Activated CD8-positive, alpha-beta T cell treated with anti-CD3 and anti-CD28 coated beads, Interleukin-2, amount 10 ng/mL, durations not matched to agents 7 days and 5 days (primary cell): Measurements from ENCODE around the gene MEPE. TPM values are rescaled to one million over a fixed set of nuclear protein-coding genes. Genes with fewer than 3 reads are reported as not detected.

Experiments
- ATAC-seq: fragments of 150-1000 bp; cut with Tn5 transposase; one replicate; pipeline ENCODE4 v1.10.0; 2021; ENCODE audit warnings: moderate library complexity
- CTCF ChIA-PET: fragments of 350-600 bp; sonication (Branson Sonifier 250); formaldehyde crosslinking; loops from one replicate; lab custom pipeline; 2021; ENCODE audit warnings: antibody characterized with exemption; lab: Charles Lee
- POLR2A ChIA-PET: fragments of 350-600 bp; sonication (Branson Sonifier 250); formaldehyde crosslinking; loops from one replicate; lab custom pipeline; 2021; ENCODE audit warnings: antibody characterized with exemption; lab: Charles Lee
- DNase-seq: peaks from one replicate; pipeline ENCODE4 v3.0.0-alpha.2; 2020
- H3K27ac Mint-ChIP-seq: one replicate; pipeline ENCODE4 v1.8.0; 2021; ENCODE audit warnings: mild to moderate bottlenecking, mixed read lengths
- H3K27me3 Mint-ChIP-seq: one replicate; pipeline ENCODE4 v1.8.0; 2021; ENCODE audit warnings: low read depth, mixed read lengths
- H3K36me3 Mint-ChIP-seq: one replicate; pipeline ENCODE4 v1.8.0; 2021; ENCODE audit warnings: low read depth, mixed read lengths
- H3K4me1 Mint-ChIP-seq: one replicate; pipeline ENCODE4 v1.8.0; 2021; ENCODE audit warnings: low read depth, mixed read lengths
- H3K4me3 Mint-ChIP-seq: one replicate; pipeline ENCODE4 v1.8.0; 2021; ENCODE audit warnings: mild to moderate bottlenecking, mixed read lengths
- H3K9me3 Mint-ChIP-seq: one replicate; pipeline ENCODE4 v1.8.0; 2022; ENCODE audit warnings: mixed read lengths; ENCODE audit not compliant: insufficient read depth
- total RNA-seq, 2 experiments: library from RNA; stranded (reverse); gene quantifications; one replicate each; pipeline ENCODE4 v1.2.3, GENCODE V29; 2021

MEPE gene
- total RNA-seq, 2 experiments from 2014 or later: not detected

GRCh38 chr4:87844452-87844851 lies 11.7 kb downstream of the MEPE start:
- Mint-ChIP-seq H3K36me3 (no peaks in the 10 kb centered on the region), H3K27ac (no peak overlapping the region), H3K27me3 (peaks cover 33% of the 10 kb centered on the region), H3K4me3 (no peak overlapping the region), H3K4me1 (peaks cover 6% of the 10 kb centered on the region), H3K9me3 (no peaks in the 10 kb centered on the region)
- no peak for DNase-seq
- no peak for ATAC-seq
- CTCF ChIA-PET: interaction anchor here (1.3 kb wide), 1 partner anchor 8 kb away, joined by 6 read pairs; no protein-coding TSS in a partner anchor
- POLR2A ChIA-PET: no interaction called here

- DNase-seq (no peak), ATAC-seq (no peak)
- Mint-ChIP-seq H3K36me3 (no peaks in the 10 kb centered on the region), H3K4me1 (peaks cover 10% of the 10 kb centered on the region), H3K27me3 (peaks cover 33% of the 10 kb centered on the region), H3K27ac (no peak overlapping the region), H3K4me3 (no peak overlapping the region), H3K9me3 (no peaks in the 10 kb centered on the region)
- ChIA-PET CTCF (no interaction called here), POLR2A (no interaction called here)
Observed at GRCh38 chr4:87846226-87846625, 13.5 kb downstream of the MEPE start.

- Mint-ChIP-seq H3K27me3 (peaks cover 27% of the 10 kb centered on the region), H3K36me3 (no peaks in the 10 kb centered on the region), H3K27ac (no peak overlapping the region), H3K4me3 (no peak overlapping the region), H3K4me1 (peaks cover 10% of the 10 kb centered on the region), H3K9me3 (no peaks in the 10 kb centered on the region)
- DNase-seq (peak; percentile 57), ATAC-seq (peak; percentile 94)
- ChIA-PET POLR2A (no interaction called here), CTCF (interaction anchor here (0.6 to 3.4 kb wide), 38 partner anchors 9 to 668 kb away, joined by 3 to 31 read pairs (median 4); no protein-coding TSS in a partner anchor)
Observed at GRCh38 chr4:87848622-87849351, 16.0 kb downstream of the MEPE start.

DNA sequence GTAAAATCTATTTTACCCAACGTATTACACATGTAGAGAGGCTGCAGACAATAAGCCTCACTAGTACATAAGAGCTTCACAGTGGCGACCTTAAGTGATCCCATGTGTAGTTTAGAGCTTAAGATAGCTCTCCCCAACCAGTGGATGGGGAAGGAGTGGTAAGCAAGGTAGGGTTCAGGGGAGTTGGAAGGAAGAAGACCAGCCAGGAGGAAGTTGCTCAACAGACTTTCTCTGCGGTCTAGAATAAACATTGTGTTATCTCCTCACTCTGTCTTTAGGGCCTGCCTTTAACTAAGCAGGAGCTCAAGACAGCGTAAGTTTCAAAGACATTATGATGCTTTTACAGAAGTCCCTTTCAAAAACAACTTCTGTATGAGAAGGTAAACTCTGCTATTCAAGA lies 16.8 kb downstream of the MEPE start:
- Mint-ChIP-seq H3K4me3 (no peak overlapping the region), H3K9me3 (no peaks in the 10 kb centered on the region), H3K36me3 (no peaks in the 10 kb centered on the region), H3K4me1 (peaks cover 10% of the 10 kb centered on the region), H3K27me3 (peaks cover 23% of the 10 kb centered on the region), H3K27ac (no peak overlapping the region)
- no peak for DNase-seq
- ChIA-PET POLR2A (no interaction called here), CTCF (interaction anchor here (0.6 to 3.4 kb wide), 29 partner anchors 8 to 667 kb away, joined by 3 to 31 read pairs (median 4); no protein-coding TSS in a partner anchor)
- no peak for ATAC-seq

GRCh38 chr4:87851332-87851731 lies 18.6 kb downstream of the MEPE start:
- H3K27me3 Mint-ChIP-seq: peaks cover 16% of the 10 kb centered on the region
- H3K4me1 Mint-ChIP-seq: peaks cover 10% of the 10 kb centered on the region
- H3K4me3 Mint-ChIP-seq: no peak overlapping the region
- ATAC-seq (no peak), DNase-seq (no peak)
- H3K27ac Mint-ChIP-seq: no peak overlapping the region
- ChIA-PET CTCF (interaction anchor here (0.6 to 3.3 kb wide), 4 partner anchors 135 to 943 kb away, joined by 3 to 22 read pairs (median 18); no protein-coding TSS in a partner anchor), POLR2A (no interaction called here)
- no peaks in the 10 kb centered on the region for H3K36me3 Mint-ChIP-seq
- H3K9me3 Mint-ChIP-seq: no peaks in the 10 kb centered on the region

DNA sequence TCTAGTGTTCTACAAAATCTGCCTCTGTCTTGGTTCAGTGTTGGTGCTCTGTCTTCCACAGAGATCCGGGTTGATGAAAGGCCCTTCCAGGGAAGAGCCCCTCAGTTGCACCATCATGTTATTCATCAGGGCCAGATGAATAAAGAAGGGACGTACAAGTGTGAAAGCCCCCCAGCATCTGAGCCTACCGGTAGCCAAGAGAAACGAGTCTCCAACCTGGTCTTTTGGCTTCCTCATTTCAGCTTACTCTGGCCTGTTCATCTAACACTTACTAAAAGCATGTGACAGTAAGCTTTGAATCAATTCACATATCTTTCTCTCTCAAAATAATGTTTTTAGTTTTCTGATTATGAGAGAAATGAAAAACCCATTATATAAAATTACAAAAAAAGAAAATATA lies 19.2 kb downstream of the MEPE start:
- no peak for DNase-seq

GRCh38 chr4:87853108-87853507 lies 20.3 kb downstream of the MEPE start:
- no peaks in the 10 kb centered on the region for H3K36me3 Mint-ChIP-seq
- no peaks in the 10 kb centered on the region for H3K9me3 Mint-ChIP-seq
- ATAC-seq: no peak
- CTCF ChIA-PET: interaction anchor here (0.8 to 3.3 kb wide), 9 partner anchors 9 to 359 kb away, joined by 3 to 20 read pairs (median 5); partner anchors contain the start of gene SPP1
- H3K4me3 Mint-ChIP-seq: no peak overlapping the region
- DNase-seq: no peak
- peaks cover 19% of the 10 kb centered on the region for H3K27me3 Mint-ChIP-seq
- POLR2A ChIA-PET: no interaction called here
- peaks cover 10% of the 10 kb centered on the region for H3K4me1 Mint-ChIP-seq
- H3K27ac Mint-ChIP-seq: no peak overlapping the region

More for the DNA sequence above, 19.2 kb downstream of the MEPE start:
- POLR2A ChIA-PET: no interaction called here
- Mint-ChIP-seq H3K9me3 (no peaks in the 10 kb centered on the region), H3K36me3 (no peaks in the 10 kb centered on the region), H3K4me1 (peaks cover 10% of the 10 kb centered on the region), H3K27me3 (peaks cover 16% of the 10 kb centered on the region), H3K27ac (no peak overlapping the region), H3K4me3 (no peak overlapping the region)
- CTCF ChIA-PET: interaction anchor here (1.8 to 3.3 kb wide), 3 partner anchors 122 to 360 kb away, joined by 17 to 20 read pairs (median 17); partner anchors contain the start of gene SPP1
- ATAC-seq: no peak

- POLR2A ChIA-PET: no interaction called here
Observed at GRCh38 chr4:87853891-87854290, 21.1 kb downstream of the MEPE start.

GRCh38 chr4:87855559-87855958 lies 22.8 kb downstream of the MEPE start:
- POLR2A ChIA-PET: no interaction called here
- Mint-ChIP-seq H3K9me3 (no peaks in the 10 kb centered on the region), H3K27me3 (peaks cover 24% of the 10 kb centered on the region), H3K4me3 (no peak overlapping the region), H3K27ac (no peak overlapping the region), H3K36me3 (no peaks in the 10 kb centered on the region), H3K4me1 (no peaks in the 10 kb centered on the region)
- CTCF ChIA-PET: interaction anchor here (1.1 to 1.3 kb wide), 2 partner anchors 113 to 118 kb away, joined by 3 read pairs; no protein-coding TSS in a partner anchor
- DNase-seq (no peak), ATAC-seq (no peak)

More at GRCh38 chr4:87853891-87854290, 21.1 kb downstream of the MEPE start:
- DNase-seq (no peak), ATAC-seq (no peak)
- Mint-ChIP-seq H3K27me3 (peaks cover 22% of the 10 kb centered on the region), H3K4me3 (no peak overlapping the region), H3K36me3 (no peaks in the 10 kb centered on the region), H3K9me3 (no peaks in the 10 kb centered on the region), H3K27ac (no peak overlapping the region), H3K4me1 (peaks cover 8% of the 10 kb centered on the region)
- CTCF ChIA-PET: interaction anchor here (1.8 to 2.8 kb wide), 2 partner anchors 120 to 358 kb away, joined by 17 to 20 read pairs; partner anchors contain the start of gene SPP1

GRCh38 chr4:87856816-87857215 lies 24.0 kb downstream of the MEPE start:
- no peak overlapping the region for H3K27ac Mint-ChIP-seq
- H3K9me3 Mint-ChIP-seq: no peaks in the 10 kb centered on the region
- POLR2A ChIA-PET: no interaction called here
- no peak overlapping the region for H3K4me3 Mint-ChIP-seq
- ATAC-seq (no peak), DNase-seq (no peak)
- H3K36me3 Mint-ChIP-seq: no peaks in the 10 kb centered on the region
- CTCF ChIA-PET: interaction anchor here (0.8 to 1.3 kb wide), 4 partner anchors 111 to 176 kb away, joined by 3 to 5 read pairs (median 3); no protein-coding TSS in a partner anchor
- no peaks in the 10 kb centered on the region for H3K4me1 Mint-ChIP-seq
- peaks cover 24% of the 10 kb centered on the region for H3K27me3 Mint-ChIP-seq

DNA sequence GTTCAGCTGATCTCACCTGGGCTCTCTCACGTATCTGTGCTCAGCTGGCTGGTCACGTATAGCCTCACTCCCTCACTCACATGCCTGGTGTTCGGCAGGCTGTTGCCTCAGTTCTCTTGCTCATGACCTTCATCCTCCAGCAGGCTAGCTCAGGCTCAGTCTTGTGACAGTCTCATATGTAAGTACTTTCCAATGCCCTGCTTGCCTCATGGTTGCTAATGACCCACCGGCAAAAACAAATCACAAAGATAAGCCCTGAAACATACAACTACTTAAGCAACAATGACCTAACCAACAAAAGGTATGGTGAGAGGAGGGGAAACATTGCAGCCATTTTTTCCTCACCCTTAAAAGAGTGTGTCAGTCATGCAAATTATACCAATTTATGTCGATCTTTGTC lies 25.0 kb downstream of the MEPE start:
- POLR2A ChIA-PET: no interaction called here
- DNase-seq (no peak), ATAC-seq (no peak)
- peaks cover 24% of the 10 kb centered on the region for H3K27me3 Mint-ChIP-seq
- no peaks in the 10 kb centered on the region for H3K36me3 Mint-ChIP-seq
- CTCF ChIA-PET: interaction anchor here (0.8 to 1.4 kb wide), 2 partner anchors 9 to 354 kb away, joined by 4 read pairs; no protein-coding TSS in a partner anchor
- no peaks in the 10 kb centered on the region for H3K9me3 Mint-ChIP-seq
- no peak overlapping the region for H3K27ac Mint-ChIP-seq
- H3K4me1 Mint-ChIP-seq: no peaks in the 10 kb centered on the region
- no peak overlapping the region for H3K4me3 Mint-ChIP-seq

DNA sequence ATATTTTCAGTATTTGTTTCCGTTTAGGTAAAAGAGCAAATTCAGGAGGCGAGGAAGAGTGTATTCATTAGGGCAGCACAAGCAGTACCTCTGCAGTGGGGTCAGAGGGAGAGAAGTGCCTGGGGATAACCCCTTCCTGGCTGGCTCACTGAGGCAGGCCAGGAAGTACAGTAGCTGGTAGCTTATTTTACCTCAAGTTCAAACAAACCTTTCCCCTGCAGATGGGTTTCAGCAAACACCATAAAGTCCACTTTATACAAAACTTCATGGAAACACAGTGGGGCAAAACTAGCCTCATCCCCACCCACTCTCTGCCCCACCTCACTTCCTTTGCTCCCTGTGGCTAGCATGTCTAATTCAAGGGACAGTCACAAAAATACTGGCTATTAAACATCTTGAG lies 29.5 kb downstream of the MEPE start:
- Mint-ChIP-seq H3K27ac (no peak overlapping the region), H3K4me3 (no peak overlapping the region), H3K27me3 (peaks cover 27% of the 10 kb centered on the region), H3K36me3 (no peaks in the 10 kb centered on the region), H3K9me3 (no peaks in the 10 kb centered on the region), H3K4me1 (no peaks in the 10 kb centered on the region)
- ChIA-PET POLR2A (no interaction called here), CTCF (interaction anchor here (1.2 kb wide), 1 partner anchor 9 kb away, joined by 3 read pairs; no protein-coding TSS in a partner anchor)
- ATAC-seq: no peak
- DNase-seq: no peak
